ENCODE data around the gene SHE.
A peak's percentile ranks its signal among the peaks of the same experiment; 100 is the strongest.

The SHE gene

DNA sequence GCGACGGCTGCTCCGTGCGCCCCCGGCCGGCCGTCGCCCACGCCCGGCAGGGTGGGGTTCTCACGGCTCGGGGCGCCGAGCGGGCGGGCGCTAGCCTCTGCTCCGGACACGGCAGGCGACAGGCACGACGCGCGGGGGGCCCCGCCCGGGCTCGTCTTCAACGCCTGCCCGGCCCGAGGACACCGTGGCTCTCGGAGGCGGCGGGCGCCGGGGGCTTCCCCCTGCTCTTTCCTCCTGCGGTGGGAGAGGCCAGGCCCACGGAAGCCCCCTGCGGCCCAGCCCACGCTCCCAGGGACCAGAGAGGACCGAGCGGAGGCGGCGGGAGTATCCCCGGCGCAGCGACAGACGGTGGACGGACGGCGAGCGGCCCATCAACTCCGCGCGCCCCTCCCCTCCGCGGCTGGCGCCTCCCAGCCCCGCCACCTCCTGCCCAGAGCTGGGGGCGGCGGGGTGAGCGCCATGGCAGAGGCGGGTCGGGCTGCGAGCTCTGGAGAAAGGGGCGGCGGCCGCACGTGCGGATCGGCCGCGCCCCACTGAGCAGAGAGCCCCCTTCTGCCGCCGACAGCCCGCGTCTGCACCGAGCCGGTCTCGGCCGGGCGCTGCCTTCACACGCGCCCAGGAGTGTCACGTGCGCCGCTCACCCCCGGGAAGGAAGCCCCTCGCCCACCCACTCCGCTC lies at the start of gene SHE, which contains the start of gene TDRD10:
Gene SHE (minus strand): TSS at position 347 of the 678 bp plus-strand sequence. CDS start 386 bp downstream, outside the sequence.
Gene TDRD10 (plus strand): TSS at position 154 of the 678 bp plus-strand sequence. CDS start 4,685 bp downstream, outside the sequence.
- H3K4me3 ChIP-seq (ENCODE audit: low read length) = peak within 1 kb of the TSS; percentile 52
- H3K27ac ChIP-seq (ENCODE audit: low read length) = no peak within 1 kb of the TSS
- H3K9ac ChIP-seq (ENCODE audit: low read depth, low read length) = no peak within 1 kb of the TSS

DNA sequence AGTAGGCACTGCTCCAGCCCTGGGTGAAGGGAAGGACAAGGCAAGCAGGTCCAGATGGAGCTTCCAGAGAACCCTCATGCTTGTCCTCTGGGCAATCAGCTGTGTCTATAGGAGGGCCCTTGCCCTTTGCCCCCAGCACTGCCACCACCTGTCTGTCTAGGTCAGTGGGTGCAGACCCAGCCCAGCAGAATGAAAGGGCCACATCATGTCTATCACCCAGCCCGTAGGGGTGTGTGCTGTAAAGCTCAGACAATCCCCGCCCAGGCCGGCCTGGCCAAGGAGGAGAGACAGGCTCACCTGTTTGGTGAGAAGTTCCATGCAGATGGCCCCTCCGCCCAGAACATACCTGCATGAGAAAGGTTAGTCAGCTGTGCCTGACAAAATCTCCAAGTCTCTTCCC lies 49.3 kb upstream of the SHE start:
- Histone ChIP-seq H3K9ac (ENCODE audit: low read depth, low read length) (no peak overlapping the region), H3K9me3 (ENCODE audit: insufficient read depth, low read depth, low read length) (no peaks in the 10 kb centered on the region), H3K4me3 (ENCODE audit: low read length) (no peak overlapping the region), H3K4me1 (ENCODE audit: insufficient read depth, low read length) (peaks cover 4% of the 10 kb centered on the region), H3K36me3 (ENCODE audit: insufficient read depth, low read depth, low read length) (peaks cover 85% of the 10 kb centered on the region), H3K27ac (ENCODE audit: low read length) (no peak overlapping the region), H3K27me3 (ENCODE audit: insufficient read depth, low read length) (no peaks in the 10 kb centered on the region)

More for the DNA sequence above, at the start of gene SHE, which contains the start of gene TDRD10:
- H3K36me3 ChIP-seq (ENCODE audit: insufficient read depth, low read depth, low read length) = no peaks in the 10 kb centered on the region
- H3K4me1 ChIP-seq (ENCODE audit: insufficient read depth, low read length) = no peaks in the 10 kb centered on the region
- H3K27me3 ChIP-seq (ENCODE audit: insufficient read depth, low read length) = peaks cover 86% of the 10 kb centered on the region
- H3K9me3 ChIP-seq (ENCODE audit: insufficient read depth, low read depth, low read length) = no peaks in the 10 kb centered on the region; the same call in none of the 2 replicates

DNA sequence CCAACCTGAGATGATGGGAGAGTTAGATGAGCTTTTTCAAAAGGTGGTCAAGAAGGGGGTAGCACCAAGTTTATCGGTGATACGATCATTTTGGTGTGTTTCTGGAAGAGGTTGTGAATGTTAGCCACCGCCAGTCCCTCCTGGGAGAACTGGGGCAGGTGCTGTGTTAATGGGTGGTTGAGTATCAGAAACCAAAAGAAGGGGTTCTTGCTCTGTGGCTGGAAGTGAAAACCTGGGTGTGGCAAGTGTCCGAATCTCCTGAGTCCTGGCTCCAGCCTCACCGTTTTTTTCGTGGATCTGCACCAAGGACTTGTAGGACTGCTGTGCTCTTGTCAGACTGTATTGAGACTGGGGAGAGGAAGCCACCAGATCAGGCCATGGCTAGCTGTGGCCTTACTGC lies 48.4 kb upstream of the SHE start:
- Histone ChIP-seq H3K9ac (ENCODE audit: low read depth, low read length) (no peak overlapping the region), H3K27me3 (ENCODE audit: insufficient read depth, low read length) (no peaks in the 10 kb centered on the region), H3K4me1 (ENCODE audit: insufficient read depth, low read length) (no peaks in the 10 kb centered on the region), H3K27ac (ENCODE audit: low read length) (no peak overlapping the region), H3K36me3 (ENCODE audit: insufficient read depth, low read depth, low read length) (peaks cover 78% of the 10 kb centered on the region), H3K4me3 (ENCODE audit: low read length) (no peak overlapping the region), H3K9me3 (ENCODE audit: insufficient read depth, low read depth, low read length) (no peaks in the 10 kb centered on the region)

DNA sequence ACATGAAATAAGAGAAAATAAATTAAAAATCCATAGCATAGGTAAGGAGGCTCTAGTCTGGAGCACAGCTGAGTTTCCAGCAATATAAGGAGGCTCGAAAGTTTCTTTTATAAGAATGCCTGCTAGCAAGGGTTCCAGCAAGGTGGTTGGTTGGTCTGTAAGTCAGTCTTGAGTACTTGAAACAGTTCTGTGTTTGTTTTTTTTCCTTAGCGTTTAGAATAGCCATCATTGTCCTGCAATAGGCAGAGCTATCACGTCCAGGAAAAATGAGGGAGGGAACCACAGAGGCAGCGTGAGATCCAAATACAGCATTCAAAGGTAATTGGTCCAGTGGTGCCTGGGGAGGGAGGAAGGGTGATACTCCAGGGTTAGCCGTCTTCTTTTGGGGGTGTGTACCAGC lies 47.9 kb upstream of the SHE start:
- H3K9me3 ChIP-seq (ENCODE audit: insufficient read depth, low read depth, low read length) = no peaks in the 10 kb centered on the region
- no peak overlapping the region for H3K9ac ChIP-seq (ENCODE audit: low read depth, low read length)
- no peaks in the 10 kb centered on the region for H3K4me1 ChIP-seq (ENCODE audit: insufficient read depth, low read length)
- no peak overlapping the region for H3K4me3 ChIP-seq (ENCODE audit: low read length)
- no peaks in the 10 kb centered on the region for H3K27me3 ChIP-seq (ENCODE audit: insufficient read depth, low read length)
- peaks cover 72% of the 10 kb centered on the region for H3K36me3 ChIP-seq (ENCODE audit: insufficient read depth, low read depth, low read length)
- H3K27ac ChIP-seq (ENCODE audit: low read length) = no peak overlapping the region

DNA sequence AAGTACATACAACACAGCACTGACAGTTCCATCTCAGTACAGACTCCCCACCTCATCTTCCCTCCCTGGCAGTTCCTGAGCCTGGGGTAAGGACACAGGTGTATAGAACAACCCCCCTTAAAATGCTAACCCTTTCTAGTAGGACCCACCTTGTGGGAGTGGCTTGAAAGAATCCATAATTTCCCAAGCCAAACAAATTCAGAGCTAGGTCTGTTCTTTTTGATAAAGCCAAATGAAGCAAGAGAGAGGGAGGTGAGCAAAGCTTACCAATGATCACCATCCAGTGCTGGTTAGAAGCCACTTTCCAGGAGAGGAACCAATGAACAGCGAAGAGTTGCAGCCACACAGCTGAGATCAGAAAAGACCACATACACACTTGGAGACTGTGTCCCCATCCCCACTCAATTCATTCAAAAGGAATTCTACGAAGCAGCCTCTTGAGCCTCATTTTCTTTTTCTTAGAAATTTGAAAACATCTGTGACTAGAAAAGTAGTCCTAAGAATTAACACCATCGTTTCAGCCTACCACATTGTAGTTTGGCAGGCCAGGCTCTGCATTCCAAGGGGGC lies 47.1 kb upstream of the SHE start:
- Histone ChIP-seq H3K27ac (ENCODE audit: low read length) (no peak overlapping the region), H3K27me3 (ENCODE audit: insufficient read depth, low read length) (no peaks in the 10 kb centered on the region), H3K9me3 (ENCODE audit: insufficient read depth, low read depth, low read length) (no peaks in the 10 kb centered on the region), H3K4me1 (ENCODE audit: insufficient read depth, low read length) (no peaks in the 10 kb centered on the region), H3K9ac (ENCODE audit: low read depth, low read length) (no peak overlapping the region), H3K36me3 (ENCODE audit: insufficient read depth, low read depth, low read length) (peaks cover 64% of the 10 kb centered on the region), H3K4me3 (ENCODE audit: low read length) (no peak overlapping the region)

DNA sequence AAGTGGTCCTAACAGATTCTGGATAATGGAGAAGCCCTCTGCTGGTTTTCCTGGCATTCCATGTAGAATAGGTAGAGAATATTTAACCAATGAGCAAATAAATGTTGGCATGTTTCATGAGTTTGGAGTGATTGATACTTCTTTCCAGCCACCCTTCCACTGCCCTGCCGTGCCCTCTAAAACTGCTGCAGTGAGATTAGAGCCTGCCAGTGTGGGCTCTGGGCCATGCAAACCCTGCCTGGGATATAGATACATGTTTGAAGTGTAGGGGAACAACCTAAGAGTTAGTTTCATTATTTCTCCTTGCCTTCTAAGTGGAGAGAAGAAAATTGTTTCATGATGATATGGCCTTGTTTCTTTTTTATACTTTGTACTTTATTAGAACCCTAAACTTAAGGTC lies 45.8 kb upstream of the SHE start:
- H3K9me3 ChIP-seq (ENCODE audit: insufficient read depth, low read depth, low read length) = no peaks in the 10 kb centered on the region
- no peak overlapping the region for H3K4me3 ChIP-seq (ENCODE audit: low read length)
- H3K27ac ChIP-seq (ENCODE audit: low read length) = no peak overlapping the region
- H3K9ac ChIP-seq (ENCODE audit: low read depth, low read length) = no peak overlapping the region
- H3K36me3 ChIP-seq (ENCODE audit: insufficient read depth, low read depth, low read length) = peaks cover 52% of the 10 kb centered on the region
- H3K27me3 ChIP-seq (ENCODE audit: insufficient read depth, low read length) = no peaks in the 10 kb centered on the region
- no peaks in the 10 kb centered on the region for H3K4me1 ChIP-seq (ENCODE audit: insufficient read depth, low read length)

DNA sequence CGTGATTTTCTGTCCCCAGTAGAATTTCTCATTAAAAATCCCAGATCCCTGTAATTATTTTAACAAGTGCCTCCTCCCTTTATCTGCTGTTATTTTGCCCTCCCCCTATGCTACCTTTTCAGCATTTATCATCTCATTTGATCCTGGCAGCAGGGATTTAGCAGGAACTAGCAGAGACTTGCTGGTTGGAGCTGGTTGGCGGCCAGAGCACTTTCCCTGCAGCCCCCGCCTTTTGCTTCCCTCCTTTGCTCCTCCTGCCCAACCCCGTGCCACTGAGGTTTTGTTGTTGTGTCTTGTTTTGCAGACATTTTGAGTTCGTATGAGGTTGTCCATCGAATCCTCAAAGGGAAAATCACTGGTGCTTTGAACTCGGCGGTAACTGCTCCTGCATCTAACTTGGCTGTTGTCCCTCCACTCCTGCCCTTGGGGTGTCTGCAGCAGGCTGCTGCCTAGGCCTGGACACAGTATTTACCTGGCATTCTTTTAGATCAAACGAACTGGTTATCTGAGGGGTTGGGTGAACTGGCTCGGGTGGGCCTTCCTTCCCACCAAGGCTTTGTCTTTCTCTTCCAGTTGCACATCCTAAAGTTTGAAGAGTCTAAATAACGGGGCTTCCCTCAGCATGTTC lies 45.0 kb upstream of the SHE start:
- Histone ChIP-seq H3K4me3 (ENCODE audit: low read length) (no peak overlapping the region), H3K4me1 (ENCODE audit: insufficient read depth, low read length) (no peaks in the 10 kb centered on the region), H3K27ac (ENCODE audit: low read length) (no peak overlapping the region), H3K9me3 (ENCODE audit: insufficient read depth, low read depth, low read length) (no peaks in the 10 kb centered on the region), H3K36me3 (ENCODE audit: insufficient read depth, low read depth, low read length) (peaks cover 44% of the 10 kb centered on the region), H3K27me3 (ENCODE audit: insufficient read depth, low read length) (no peaks in the 10 kb centered on the region), H3K9ac (ENCODE audit: low read depth, low read length) (no peak overlapping the region)

DNA sequence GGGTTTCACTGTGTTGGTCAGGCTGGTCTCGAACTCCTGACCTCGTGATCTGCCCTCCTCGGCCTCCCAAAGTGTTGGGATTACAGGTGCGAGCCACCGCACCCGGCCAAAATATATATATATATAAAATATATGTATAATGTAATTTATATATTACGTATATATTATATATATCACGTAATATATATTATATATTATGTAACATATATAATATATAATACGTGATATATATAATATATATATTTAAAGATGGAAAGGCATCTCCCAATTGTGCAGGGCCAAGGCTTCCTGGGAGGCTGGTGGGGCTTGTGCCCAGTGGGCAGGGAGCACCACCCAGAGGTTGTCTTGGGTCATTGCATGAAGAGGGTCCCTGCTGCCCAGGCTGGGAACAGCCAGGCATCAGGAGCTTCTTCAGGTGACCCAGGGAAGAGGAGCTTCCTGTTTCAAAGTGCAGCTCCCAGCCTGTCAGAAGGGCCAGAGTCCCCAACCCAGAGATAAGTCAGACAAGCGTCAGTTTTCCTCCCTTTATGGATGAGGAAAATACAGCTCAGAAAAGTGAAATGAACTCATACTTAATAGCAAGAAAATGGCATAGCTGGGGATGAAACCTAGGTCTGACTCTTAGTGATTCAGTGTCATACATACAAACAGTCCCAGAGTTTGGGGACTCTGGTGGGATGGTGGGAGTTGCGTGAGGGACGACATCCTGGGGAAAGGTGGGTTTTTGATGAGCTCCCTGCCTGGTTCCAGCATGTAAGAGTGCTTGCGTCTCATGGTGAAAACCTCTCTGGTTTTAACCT lies 44.3 kb upstream of the SHE start:
- no peak overlapping the region for H3K27ac ChIP-seq (ENCODE audit: low read length)
- no peak overlapping the region for H3K9ac ChIP-seq (ENCODE audit: low read depth, low read length)
- H3K9me3 ChIP-seq (ENCODE audit: insufficient read depth, low read depth, low read length) = no peaks in the 10 kb centered on the region
- no peak overlapping the region for H3K4me3 ChIP-seq (ENCODE audit: low read length)
- H3K36me3 ChIP-seq (ENCODE audit: insufficient read depth, low read depth, low read length) = peaks cover 36% of the 10 kb centered on the region
- no peaks in the 10 kb centered on the region; the same call in 1 of the 2 replicates for H3K27me3 ChIP-seq (ENCODE audit: insufficient read depth, low read length)
- no peaks in the 10 kb centered on the region for H3K4me1 ChIP-seq (ENCODE audit: insufficient read depth, low read length)

DNA sequence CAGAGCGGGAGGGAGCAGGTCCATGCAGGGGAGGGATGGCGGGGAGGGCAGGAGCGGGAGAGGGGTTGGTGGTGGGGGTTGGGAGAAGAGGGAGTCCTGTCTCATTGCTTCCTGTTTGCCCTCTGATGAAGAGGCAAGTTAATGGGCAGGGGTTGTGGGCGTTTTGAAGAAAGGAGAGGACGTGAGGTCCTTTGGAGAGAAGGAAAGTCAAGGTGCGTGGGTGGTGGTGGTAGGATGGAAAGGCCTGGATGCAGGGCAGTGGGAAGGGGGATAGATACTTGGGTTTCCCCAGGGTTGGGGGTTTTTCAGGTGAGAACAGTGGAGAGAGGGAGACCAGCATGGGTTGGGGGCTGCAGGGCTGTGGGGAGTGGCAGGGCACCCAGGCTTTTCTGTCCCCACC lies 39.0 kb upstream of the SHE start:
- no peak overlapping the region for H3K4me3 ChIP-seq (ENCODE audit: low read length)
- H3K9ac ChIP-seq (ENCODE audit: low read depth, low read length) = no peak overlapping the region
- H3K9me3 ChIP-seq (ENCODE audit: insufficient read depth, low read depth, low read length) = no peaks in the 10 kb centered on the region
- H3K36me3 ChIP-seq (ENCODE audit: insufficient read depth, low read depth, low read length) = no peaks in the 10 kb centered on the region
- peaks cover 4% of the 10 kb centered on the region; the same call in 1 of the 2 replicates for H3K27me3 ChIP-seq (ENCODE audit: insufficient read depth, low read length)
- H3K27ac ChIP-seq (ENCODE audit: low read length) = no peak overlapping the region
- no peaks in the 10 kb centered on the region for H3K4me1 ChIP-seq (ENCODE audit: insufficient read depth, low read length)

DNA sequence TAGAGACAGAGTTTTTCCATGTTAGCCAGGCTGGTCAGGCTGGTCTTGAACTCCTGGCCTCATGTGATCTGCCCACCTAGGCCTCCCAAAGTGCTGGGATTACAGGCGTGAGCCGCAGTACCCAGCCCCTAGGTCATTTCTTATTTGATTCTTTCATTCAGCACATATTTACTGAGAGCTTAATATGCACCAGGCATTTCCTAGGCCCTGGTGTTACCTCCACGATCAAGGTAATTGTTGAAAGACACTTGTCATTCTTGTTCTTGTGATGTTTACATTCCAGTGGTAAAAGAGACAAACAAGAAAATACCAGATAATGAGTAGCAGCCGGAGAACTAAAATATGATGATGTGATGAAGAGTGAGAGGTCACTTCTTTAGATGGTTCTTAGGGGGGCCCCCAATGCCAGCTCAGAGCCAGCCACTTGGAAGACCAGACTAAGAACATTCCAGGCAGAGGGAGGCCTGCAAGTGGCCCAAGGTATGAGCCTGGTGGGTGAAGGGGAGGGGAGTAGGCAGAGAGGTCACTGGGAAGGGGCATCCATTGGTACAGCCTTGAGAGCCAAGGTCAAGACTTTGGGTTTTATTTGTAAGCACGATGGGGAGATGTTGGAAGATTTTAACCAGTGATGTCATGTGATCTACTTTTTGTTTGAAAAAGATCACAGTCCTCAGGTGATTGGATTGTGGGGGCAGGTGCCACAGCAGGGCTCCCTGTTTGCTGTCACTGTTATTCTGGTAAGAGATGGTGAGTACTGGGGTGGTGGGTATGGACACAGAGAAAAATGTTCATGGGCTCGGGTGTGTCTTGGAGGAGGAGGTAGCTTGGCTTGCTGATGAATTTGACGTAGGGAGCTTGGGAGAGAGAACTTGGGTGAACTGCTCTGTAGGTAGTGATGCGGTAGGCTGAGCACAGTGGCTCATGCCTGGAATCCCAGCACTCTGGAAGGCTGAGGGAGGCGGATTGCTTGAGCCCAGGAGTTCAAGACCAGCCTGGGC lies 37.6 kb upstream of the SHE start:
- H3K36me3 ChIP-seq (ENCODE audit: insufficient read depth, low read depth, low read length) = no peaks in the 10 kb centered on the region
- peaks cover 4% of the 10 kb centered on the region; the same call in 1 of the 2 replicates for H3K27me3 ChIP-seq (ENCODE audit: insufficient read depth, low read length)
- H3K27ac ChIP-seq (ENCODE audit: low read length) = no peak overlapping the region
- no peaks in the 10 kb centered on the region for H3K4me1 ChIP-seq (ENCODE audit: insufficient read depth, low read length)
- no peak overlapping the region for H3K9ac ChIP-seq (ENCODE audit: low read depth, low read length)
- H3K4me3 ChIP-seq (ENCODE audit: low read length) = no peak overlapping the region
- H3K9me3 ChIP-seq (ENCODE audit: insufficient read depth, low read depth, low read length) = no peaks in the 10 kb centered on the region

Measured in iPS-20b (cell line).